GM21576 (cell line): Measurements from ENCODE around the gene CIDEA.
"Not testable (repeated sequence)": the region's sequence is repeated elsewhere in the genome, so short reads cannot be mapped to it uniquely, and the experiment has no call there.

ENCODE experiments used
- ATAC-seq: cut with Tn5 transposase; IDR thresholded peaks from one replicate; pipeline ENCODE4 v1.9.1; 2021; ENCODE audit warnings: mild to moderate bottlenecking, moderate library complexity; ENCODE audit not compliant: unreplicated experiment

Gene CIDEA

GRCh38 chr18:12254136-12254819, at the start of gene CIDEA:
Gene CIDEA, plus strand, starts transcription at chr18:12254361. Its CDS starts 23 bp downstream, at chr18:12254384.
- ATAC-seq, result no peak

GRCh38 chr18:12208296-12209153, 45.6 kb upstream of the CIDEA start:
- ATAC-seq, result not testable (repeated sequence)

- ATAC-seq, result not testable (repeated sequence)
Observed at GRCh38 chr18:12212308-12212707, 41.9 kb upstream of the CIDEA start.

- ATAC-seq, result not testable (repeated sequence)
Observed at GRCh38 chr18:12214296-12215005, 39.7 kb upstream of the CIDEA start.

GRCh38 chr18:12216471-12216870, 37.7 kb upstream of the CIDEA start:
- ATAC-seq, result not testable (repeated sequence)

GRCh38 chr18:12218603-12219002, 35.6 kb upstream of the CIDEA start:
- ATAC-seq, result not testable (repeated sequence)

GRCh38 chr18:12222041-12222440, 32.1 kb upstream of the CIDEA start:
- not testable (repeated sequence) for ATAC-seq

GRCh38 chr18:12223326-12223725, 30.8 kb upstream of the CIDEA start:
- not testable (repeated sequence) for ATAC-seq

GRCh38 chr18:12226807-12227206, 27.4 kb upstream of the CIDEA start:
- ATAC-seq, result not testable (repeated sequence)

GRCh38 chr18:12227399-12228186, 26.6 kb upstream of the CIDEA start:
- ATAC-seq, result not testable (repeated sequence)

- not testable (repeated sequence) for ATAC-seq
Observed at GRCh38 chr18:12228308-12228707, 25.9 kb upstream of the CIDEA start.

GRCh38 chr18:12230561-12230960, 23.6 kb upstream of the CIDEA start:
- not testable (repeated sequence) for ATAC-seq

GRCh38 chr18:12231040-12231882, 22.9 kb upstream of the CIDEA start:
- no peak for ATAC-seq

- ATAC-seq, result no peak
Observed at GRCh38 chr18:12231986-12232385, 22.2 kb upstream of the CIDEA start.

GRCh38 chr18:12233378-12233777, 20.8 kb upstream of the CIDEA start:
- no peak for ATAC-seq

GRCh38 chr18:12234451-12235190, 19.5 kb upstream of the CIDEA start:
- ATAC-seq, result no peak

- no peak for ATAC-seq
Observed at GRCh38 chr18:12236141-12236540, 18.0 kb upstream of the CIDEA start.

GRCh38 chr18:12236934-12237832, 17.0 kb upstream of the CIDEA start:
- ATAC-seq, result peak; percentile 85
